K562 (cell line): ENCODE results near the gene ZNF718. TPM values are rescaled to one million over a fixed set of nuclear protein-coding genes. Genes with fewer than 3 reads are reported as not detected.

Experiments
- ATAC-seq: fragments of 200-7000 bp; cut with Tn5 transposase; 3 replicates; pipeline ENCODE4 v1.9.1; 2020; ENCODE audit warnings: moderate library complexity
- BruUV-seq: library from RNA; stranded (reverse); fragments of 400-500 nt; replicated peaks from 2 replicates; lab custom pipeline; 2021; lab: Mats Ljungman, UMichigan
- CTCF ChIA-PET: fragments of 300-600 bp; formaldehyde crosslinking; extraction: SDS; loops from one replicate; lab custom pipeline; 2021; ENCODE audit warnings: low intra/inter-chr PET ratio; lab: Yijun Ruan, JAX
- POLR2A ChIA-PET: fragments of 300-600, 350-650 bp; sonication (Branson Sonifier 250); formaldehyde crosslinking; extraction: SDS; loops from one replicate; lab custom pipeline; 2021; ENCODE audit warnings: antibody characterized with exemption, inconsistent platforms; lab: Yijun Ruan, JAX
- DNase-seq, 4 experiments: peaks; one replicate each; pipeline versions ENCODE4 v3.0.0 to v3.0.0-alpha.2; 2011 to 2018; ENCODE audit warnings: low spot score in 3 of 4, mixed read lengths in 3 of 4; ENCODE audit errors: extremely low read depth in 1 of 4
- FAIRE-seq: peaks from 2 replicates; lab custom pipeline; 2011; peaks lifted over from hg19 to GRCh38; lab: Jason Lieb, UNC
- H2AFZ ChIP-seq: 2 replicates; pipeline ENCODE4 v1.6.0; 2011; ENCODE audit warnings: low read depth, low read length, control low read depth, inconsistent platforms
- H3K27ac ChIP-seq: fragments of 200-600 bp; 3 replicates; pipeline ENCODE4 v1.8.0; 2011; ENCODE audit warnings: low read depth, mild to moderate bottlenecking, control low read depth, inconsistent platforms, low read length, moderate library complexity, mixed read lengths; ENCODE audit errors: extremely low read depth
- H3K27me3 ChIP-seq, 2 experiments: fragments of 300-600 bp in 1 of 2; 2 replicates in 1 of 2; 3 replicates in 1 of 2; pipeline versions ENCODE4 v1.6.0 to v1.8.0; 2011; ENCODE audit warnings: inconsistent platforms in 2 of 2, low read length in 2 of 2, mild to moderate bottlenecking in 1 of 2, mixed read lengths in 1 of 2, moderate library complexity in 1 of 2; ENCODE audit not compliant: control insufficient read depth in 2 of 2, insufficient read depth in 2 of 2
- H3K36me3 ChIP-seq: fragments of 300-600 bp; 3 replicates; pipeline ENCODE4 v1.8.0; 2011; ENCODE audit warnings: mild to moderate bottlenecking, low read length, inconsistent platforms; ENCODE audit not compliant: control insufficient read depth, insufficient read depth
- H3K4me1 ChIP-seq, 2 experiments: fragments of 200-600 bp in 1 of 2; replicated peaks in 1 of 2; 2 replicates in 1 of 2; 3 replicates in 1 of 2; pipeline versions ENCODE4 v1.5.1 to v1.8.0; 2011; ENCODE audit warnings: inconsistent platforms in 2 of 2, low read length in 2 of 2, mild to moderate bottlenecking in 1 of 2, mixed read lengths in 1 of 2, moderate library complexity in 1 of 2; ENCODE audit not compliant: control insufficient read depth in 2 of 2, insufficient read depth in 2 of 2
- H3K4me2 ChIP-seq: 2 replicates; pipeline ENCODE4 v1.6.1; 2011; ENCODE audit warnings: low read length, control low read depth, inconsistent platforms, mixed read lengths; ENCODE audit not compliant: insufficient read depth
- H3K4me3 ChIP-seq: fragments of 200-600 bp; sonication (generic), shearing (Covaris generic); 2 replicates; pipeline ENCODE4 v1.5.1; 2016; ENCODE audit warnings: control low read depth, inconsistent platforms
- H3K79me2 ChIP-seq: fragments of 200-600 bp; 3 replicates; pipeline ENCODE4 v1.8.0; 2011; ENCODE audit warnings: low read length, inconsistent platforms; ENCODE audit not compliant: control insufficient read depth, insufficient read depth
- H3K9ac ChIP-seq, 2 experiments: 2 replicates each; pipeline versions ENCODE4 v1.6.0 to v1.6.1; 2011; ENCODE audit warnings: low read depth in 2 of 2, low read length in 2 of 2, control low read depth in 1 of 2, inconsistent platforms in 1 of 2, mild to moderate bottlenecking in 1 of 2, mixed read lengths in 1 of 2; ENCODE audit not compliant: insufficient read depth in 1 of 2
- H3K9me1 ChIP-seq: one replicate; pipeline ENCODE4 v1.6.0; 2011; ENCODE audit warnings: inconsistent platforms, mild to moderate bottlenecking, low read length, moderate library complexity; ENCODE audit not compliant: control insufficient read depth, insufficient read depth
- H3K9me3 ChIP-seq: replicated peaks from 2 replicates; pipeline ENCODE4 v1.5.1; 2011; ENCODE audit warnings: low read depth, low read length, inconsistent platforms; ENCODE audit not compliant: control insufficient read depth, insufficient read depth
- H4K20me1 ChIP-seq: replicated peaks from 2 replicates; pipeline ENCODE4 v1.6.1; 2011; ENCODE audit warnings: low read length, inconsistent platforms, mixed read lengths; ENCODE audit not compliant: control insufficient read depth, insufficient read depth
- CHD1 ChIP-seq: fragments of 200-600 bp; sonication (generic); IDR thresholded peaks from one replicate; pipeline ENCODE4 v1.6.1; 2012; ENCODE audit warnings: mild to moderate bottlenecking, moderate library complexity, low read length, inconsistent platforms
- E2F6 ChIP-seq, 2 experiments: IDR thresholded peaks; 2 replicates each; pipeline ENCODE4 v1.6.1; 2011; ENCODE audit warnings: borderline replicate concordance in 1 of 2, control low read depth in 1 of 2, low read depth in 1 of 2, low read length in 1 of 2, mild to moderate bottlenecking in 1 of 2, mixed read lengths in 1 of 2, moderate library complexity in 1 of 2; ENCODE audit not compliant: insufficient read depth in 1 of 2, insufficient read length in 1 of 2, poor library complexity in 1 of 2, severe bottlenecking in 1 of 2; ENCODE audit errors: extremely low read depth in 1 of 2
- HNRNPLL ChIP-seq: fragments of 200-400 bp; formaldehyde crosslinking; IDR thresholded peaks from 2 replicates; pipeline ENCODE4 v1.6.1; 2017; ENCODE audit warnings: low read length, low read depth, mild to moderate bottlenecking; ENCODE audit not compliant: poor library complexity, severe bottlenecking
- NEUROD1 ChIP-seq: fragments of 150-350 bp; IDR thresholded peaks from 2 replicates; pipeline ENCODE4 v1.6.1; 2014; ENCODE audit warnings: borderline replicate concordance, low read length, low read depth; ENCODE audit not compliant: partially characterized antibody
- NRF1 ChIP-seq, 2 experiments: fragments of 450-650 bp; IDR thresholded peaks in 1 of 2; conservative IDR thresholded peaks in 1 of 2; 2 replicates each; pipeline ENCODE4 v1.6.1; 2014; ENCODE audit warnings: mild to moderate bottlenecking in 2 of 2
- SIN3A ChIP-seq, 2 experiments: fragments of 150-350 bp in 1 of 2; IDR thresholded peaks; 2 replicates each; pipeline ENCODE4 v1.6.1; 2011 to 2016; ENCODE audit warnings: borderline replicate concordance in 2 of 2, low read depth in 2 of 2, low read length in 2 of 2, mild to moderate bottlenecking in 2 of 2, moderate library complexity in 2 of 2; ENCODE audit not compliant: control insufficient read depth in 1 of 2
- TFAP4 ChIP-seq: sonication (generic); formaldehyde crosslinking; IDR thresholded peaks from 2 replicates; pipeline ENCODE4 v1.8.0; 2022; ENCODE audit warnings: missing genetic modification reagents, mild to moderate bottlenecking, moderate library complexity, borderline replicate concordance
- USF2 ChIP-seq: sonication (generic); formaldehyde crosslinking; IDR thresholded peaks from 2 replicates; pipeline ENCODE4 v1.5.0; 2020; ENCODE audit warnings: missing genetic modification reagents
- XRCC4 ChIP-seq: IDR thresholded peaks from one replicate; pipeline ENCODE4 v1.6.1; 2011; ENCODE audit not compliant: insufficient read depth, insufficient read length; ENCODE audit errors: extremely low read depth
- YY1 ChIP-seq, 3 experiments: IDR thresholded peaks; 2 replicates each; pipeline ENCODE4 v1.6.1; 2011; ENCODE audit warnings: low read length in 2 of 3, mild to moderate bottlenecking in 2 of 3, moderate library complexity in 2 of 3, borderline replicate concordance in 1 of 3, control low read depth in 1 of 3, low read depth in 1 of 3; ENCODE audit not compliant: insufficient read depth in 3 of 3, insufficient replicate concordance in 2 of 3, control insufficient read depth in 1 of 3, insufficient read length in 1 of 3; ENCODE audit errors: extremely low read depth in 1 of 3
- ZNF165 ChIP-seq: fragments of 250-450 bp; sonication (Bioruptor Pico); IDR thresholded peaks from 2 replicates; pipeline ENCODE4 v1.4.0; 2020; ENCODE audit warnings: borderline replicate concordance
- ZNF699 ChIP-seq: fragments of 250-450 bp; sonication (Bioruptor Pico); IDR thresholded peaks from 2 replicates; pipeline ENCODE4 v1.8.0; 2021; ENCODE audit warnings: mild to moderate bottlenecking, moderate library complexity; ENCODE audit not compliant: insufficient replicate concordance
- whole genome bisulfite sequencing: fragments of 100-300 bp; shearing (Covaris generic); methylation state at CpG from one replicate; pipeline ENCODE4 v1.1.6; 2016; ENCODE audit warnings: low coverage, mixed read lengths; ENCODE audit not compliant: insufficient coverage; ENCODE audit errors: missing lambda C conversion rate; 5-methylcytosine and 5-hydroxymethylcytosine counted together
- in situ Hi-C: fragments of 300-500 bp; cut with MboI; formaldehyde crosslinking; loops from 4 replicates; pipeline ENCODE4 v1.15.0; 2018; ENCODE audit warnings: inconsistent platforms, mixed read lengths
- intact Hi-C: fragments of 100-400 bp; cut with micrococcal nuclease; formaldehyde crosslinking; loops from 2 replicates; pipeline ENCODE4 v1.14.2; 2022
- polyA plus RNA-seq, 8 experiments: library from polyadenylated mRNA; depleted of rRNA in 4 of 8; stranded (reverse) in 5 of 8; unstranded in 3 of 8; fragments of >200 nt; fragmentation: Nextera tagmentation in 2 of 8; fragmentation: Illumina TruSeq in 1 of 8; extraction: Ambion mirVana in 2 of 8; extraction: Trizol in 1 of 8; gene quantifications; 2 replicates each; pipeline versions ENCODE4 v1.2.1 to v1.2.3, GENCODE V29; 2011 to 2014; ENCODE audit warnings: inconsistent platforms in 1 of 8, missing spikeins in 1 of 8
- total RNA-seq, 7 experiments: library from RNA; depleted of rRNA in 6 of 7; stranded (reverse); fragments of >200 nt in 6 of 7; fragmentation: Illumina TruSeq in 2 of 7; extraction: Trizol in 2 of 7; gene quantifications; 2 replicates each; pipeline versions ENCODE4 v1.2.1 to v1.2.3, GENCODE V29; 2011 to 2021; ENCODE audit warnings: low replicate concordance in 1 of 7
- TF ChIP-seq, protein P1 (sequence below): fragments of 450-650 bp; IDR thresholded peaks from 2 replicates; pipeline ENCODE4 v1.6.1; 2014; ENCODE audit warnings: low read depth, mild to moderate bottlenecking, moderate library complexity, borderline replicate concordance

The ZNF718 gene
- total and polyA plus RNA-seq, 9 of the 15 experiments (the other 6 are each of a cell fraction or from before 2014, with no cell fraction given) = 1.00 to 5.3 (median 2.7) TPM

- ATAC-seq = peak; percentile 80
- Histone ChIP-seq H3K27ac (peak overlapping the region; percentile 92), H3K36me3 (peaks cover 13% of the 10 kb centered on the region; the same call in 1 of the 3 replicates), H3K9me1 (no peaks in the 10 kb centered on the region), H3K4me3 (peak overlapping the region; percentile 58), H2AFZ (peak overlapping the region; percentile 92), H4K20me1 (no peaks in the 10 kb centered on the region; the same call in 1 of the 2 replicates), H3K27me3 (no peaks in the 10 kb centered on the region), H3K4me1 (peaks cover 3 to 6% of the 10 kb centered on the region in 2 experiments; a peak in 3 of 5 replicates), H3K4me2 (peak overlapping the region; percentile 80), H3K79me2 (peaks cover 27% of the 10 kb centered on the region), H3K9me3 (peaks cover 22% of the 10 kb centered on the region), H3K9ac (peak overlapping the region; percentile 87 to 98)
- peak; percentile 52 for FAIRE-seq
- ChIA-PET POLR2A (interaction anchor here (1.1 to 1.7 kb wide), 4 partner anchors 10 to 348 kb away, joined by 6 to 8 read pairs (median 6); no protein-coding TSS in a partner anchor), CTCF (no interaction called here)
- BruUV-seq = no TSS peak
- intact Hi-C loops (loop anchor here (1.0 kb wide), 1 partner anchor 8 kb away; no protein-coding TSS in a partner anchor), in situ Hi-C loops (no loop called here)
- DNase-seq = peak; percentile 32 to 67 (median 40)
- 4% methylated on average over 18 of the region's 30 CpGs for WGBS
- TF ChIP-seq NRF1 (conservative IDR thresholded peaks at IDR 0.05 in 1 of 2, IDR thresholded peaks at IDR 0.05 in 1 of 2) = peak; percentile 23 to 40; a peak in 2 of 4 replicates
- TF ChIP-seq YY1 (IDR thresholded peaks at IDR 0.05; ENCODE audit: borderline replicate concordance in 1 of 3, control insufficient read depth in 1 of 3, extremely low read depth in 1 of 3, insufficient read depth in 3 of 3, insufficient read length in 1 of 3, insufficient replicate concordance in 2 of 3, low read depth in 1 of 3, low read length in 2 of 3) = peak in 1 of 3 experiments; percentile 58
- no peak for TF ChIP-seq NEUROD1
- peak; percentile 20; the same call in 1 of the 2 replicates for TF ChIP-seq USF2 (CRISPR knock-in tag)
- TF ChIP-seq E2F6 (IDR thresholded peaks at IDR 0.05; ENCODE audit: borderline replicate concordance in 1 of 2, extremely low read depth in 1 of 2, insufficient read depth in 1 of 2, insufficient read length in 1 of 2, low read depth in 1 of 2, low read length in 1 of 2, poor library complexity in 1 of 2, severe bottlenecking in 1 of 2) = peak in 1 of 2 experiments; percentile 35
- TF ChIP-seq, protein P1, sequence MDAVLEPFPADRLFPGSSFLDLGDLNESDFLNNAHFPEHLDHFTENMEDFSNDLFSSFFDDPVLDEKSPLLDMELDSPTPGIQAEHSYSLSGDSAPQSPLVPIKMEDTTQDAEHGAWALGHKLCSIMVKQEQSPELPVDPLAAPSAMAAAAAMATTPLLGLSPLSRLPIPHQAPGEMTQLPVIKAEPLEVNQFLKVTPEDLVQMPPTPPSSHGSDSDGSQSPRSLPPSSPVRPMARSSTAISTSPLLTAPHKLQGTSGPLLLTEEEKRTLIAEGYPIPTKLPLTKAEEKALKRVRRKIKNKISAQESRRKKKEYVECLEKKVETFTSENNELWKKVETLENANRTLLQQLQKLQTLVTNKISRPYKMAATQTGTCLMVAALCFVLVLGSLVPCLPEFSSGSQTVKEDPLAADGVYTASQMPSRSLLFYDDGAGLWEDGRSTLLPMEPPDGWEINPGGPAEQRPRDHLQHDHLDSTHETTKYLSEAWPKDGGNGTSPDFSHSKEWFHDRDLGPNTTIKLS = no peak
- TF ChIP-seq CHD1 = peak; percentile 45
- peak; percentile 13; the same call in 1 of the 2 replicates for TF ChIP-seq TFAP4 (CRISPR knock-in tag)
- no peak for TF ChIP-seq ZNF699 (CRISPR knock-in tag)
- TF ChIP-seq ZNF165 (CRISPR knock-in tag) = no peak
- TF ChIP-seq XRCC4 = no peak
- peak; percentile 89 for TF ChIP-seq HNRNPLL
- TF ChIP-seq SIN3A (IDR thresholded peaks at IDR 0.05; ENCODE audit: borderline replicate concordance in 2 of 2, control insufficient read depth in 1 of 2, low read depth in 2 of 2, low read length in 2 of 2) = 0 out of 4 replicates have a peak, but pooled peaks of 1 of the 2 experiments have one; percentile 36
Measured at GRCh38 chr4:125091-125771, 930 bp downstream of the ZNF718 start.
